Measurements from ENCODE around the gene NFAM1.

DNA sequence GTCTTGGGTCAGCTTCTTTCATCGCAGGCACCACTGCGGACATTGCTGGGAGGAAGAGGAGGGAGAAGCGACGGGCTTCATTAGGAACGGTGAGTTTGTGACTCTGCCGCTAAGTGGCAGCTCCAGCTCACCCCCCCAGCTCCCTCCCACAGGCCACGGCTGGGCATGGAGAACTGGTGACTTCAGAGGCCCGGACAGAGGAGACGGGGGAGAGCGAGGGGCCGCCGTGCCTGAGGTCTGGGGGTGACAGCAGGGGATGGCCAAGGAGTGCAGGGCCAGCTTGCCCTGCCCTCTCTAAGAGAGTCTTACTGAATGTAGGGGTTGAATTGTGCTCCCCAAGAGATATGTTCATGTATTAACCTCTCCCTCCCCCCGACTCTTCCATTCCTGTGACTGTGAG, 13.9 kb upstream of the NFAM1 start:
- TF ChIP-seq NFE2L1 (CRISPR knock-in tag; IDR thresholded peaks at IDR 0.05; ENCODE audit: borderline replicate concordance) = no peak
- TF ChIP-seq SRF (IDR thresholded peaks at IDR 0.05; ENCODE audit: low read depth, low read length) = no peak
- no peak for TF ChIP-seq ZFP37 (CRISPR knock-in tag; IDR thresholded peaks at IDR 0.05; ENCODE audit: borderline replicate concordance)
- no peak for TF ChIP-seq ZNF674 (CRISPR knock-in tag; IDR thresholded peaks at IDR 0.05; ENCODE audit: low read depth)
- TF ChIP-seq BRCA1 (CRISPR knock-in tag; IDR thresholded peaks at IDR 0.05) = no peak
- TF ChIP-seq EZH2 (conservative IDR thresholded peaks at IDR 0.05; ENCODE audit: low read depth, low read length) = no peak
- TF ChIP-seq, protein P1, sequence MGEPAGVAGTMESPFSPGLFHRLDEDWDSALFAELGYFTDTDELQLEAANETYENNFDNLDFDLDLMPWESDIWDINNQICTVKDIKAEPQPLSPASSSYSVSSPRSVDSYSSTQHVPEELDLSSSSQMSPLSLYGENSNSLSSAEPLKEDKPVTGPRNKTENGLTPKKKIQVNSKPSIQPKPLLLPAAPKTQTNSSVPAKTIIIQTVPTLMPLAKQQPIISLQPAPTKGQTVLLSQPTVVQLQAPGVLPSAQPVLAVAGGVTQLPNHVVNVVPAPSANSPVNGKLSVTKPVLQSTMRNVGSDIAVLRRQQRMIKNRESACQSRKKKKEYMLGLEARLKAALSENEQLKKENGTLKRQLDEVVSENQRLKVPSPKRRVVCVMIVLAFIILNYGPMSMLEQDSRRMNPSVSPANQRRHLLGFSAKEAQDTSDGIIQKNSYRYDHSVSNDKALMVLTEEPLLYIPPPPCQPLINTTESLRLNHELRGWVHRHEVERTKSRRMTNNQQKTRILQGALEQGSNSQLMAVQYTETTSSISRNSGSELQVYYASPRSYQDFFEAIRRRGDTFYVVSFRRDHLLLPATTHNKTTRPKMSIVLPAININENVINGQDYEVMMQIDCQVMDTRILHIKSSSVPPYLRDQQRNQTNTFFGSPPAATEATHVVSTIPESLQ (CRISPR knock-in tag; conservative IDR thresholded peaks at IDR 0.05) = no peak
- TF ChIP-seq, protein P2, sequence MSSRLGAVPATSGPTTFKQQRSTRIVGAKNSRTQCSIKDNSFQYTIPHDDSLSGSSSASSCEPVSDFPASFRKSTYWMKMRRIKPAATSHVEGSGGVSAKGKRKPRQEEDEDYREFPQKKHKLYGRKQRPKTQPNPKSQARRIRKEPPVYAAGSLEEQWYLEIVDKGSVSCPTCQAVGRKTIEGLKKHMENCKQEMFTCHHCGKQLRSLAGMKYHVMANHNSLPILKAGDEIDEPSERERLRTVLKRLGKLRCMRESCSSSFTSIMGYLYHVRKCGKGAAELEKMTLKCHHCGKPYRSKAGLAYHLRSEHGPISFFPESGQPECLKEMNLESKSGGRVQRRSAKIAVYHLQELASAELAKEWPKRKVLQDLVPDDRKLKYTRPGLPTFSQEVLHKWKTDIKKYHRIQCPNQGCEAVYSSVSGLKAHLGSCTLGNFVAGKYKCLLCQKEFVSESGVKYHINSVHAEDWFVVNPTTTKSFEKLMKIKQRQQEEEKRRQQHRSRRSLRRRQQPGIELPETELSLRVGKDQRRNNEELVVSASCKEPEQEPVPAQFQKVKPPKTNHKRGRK (CRISPR knock-in tag; IDR thresholded peaks at IDR 0.05) = no peak
- no peak for TF ChIP-seq RAD51 (IDR thresholded peaks at IDR 0.05; ENCODE audit: borderline replicate concordance)
- TF ChIP-seq, protein P3, sequence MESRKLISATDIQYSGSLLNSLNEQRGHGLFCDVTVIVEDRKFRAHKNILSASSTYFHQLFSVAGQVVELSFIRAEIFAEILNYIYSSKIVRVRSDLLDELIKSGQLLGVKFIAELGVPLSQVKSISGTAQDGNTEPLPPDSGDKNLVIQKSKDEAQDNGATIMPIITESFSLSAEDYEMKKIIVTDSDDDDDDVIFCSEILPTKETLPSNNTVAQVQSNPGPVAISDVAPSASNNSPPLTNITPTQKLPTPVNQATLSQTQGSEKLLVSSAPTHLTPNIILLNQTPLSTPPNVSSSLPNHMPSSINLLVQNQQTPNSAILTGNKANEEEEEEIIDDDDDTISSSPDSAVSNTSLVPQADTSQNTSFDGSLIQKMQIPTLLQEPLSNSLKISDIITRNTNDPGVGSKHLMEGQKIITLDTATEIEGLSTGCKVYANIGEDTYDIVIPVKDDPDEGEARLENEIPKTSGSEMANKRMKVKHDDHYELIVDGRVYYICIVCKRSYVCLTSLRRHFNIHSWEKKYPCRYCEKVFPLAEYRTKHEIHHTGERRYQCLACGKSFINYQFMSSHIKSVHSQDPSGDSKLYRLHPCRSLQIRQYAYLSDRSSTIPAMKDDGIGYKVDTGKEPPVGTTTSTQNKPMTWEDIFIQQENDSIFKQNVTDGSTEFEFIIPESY (CRISPR knock-in tag; IDR thresholded peaks at IDR 0.05) = no peak
- no peak for TF ChIP-seq SNAI1 (CRISPR knock-in tag; IDR thresholded peaks at IDR 0.05; ENCODE audit: borderline replicate concordance)
- TF ChIP-seq ZSCAN20 (CRISPR knock-in tag; IDR thresholded peaks at IDR 0.05; ENCODE audit: borderline replicate concordance) = no peak
